ENCODE results near the gene CDC42BPB.

DNA sequence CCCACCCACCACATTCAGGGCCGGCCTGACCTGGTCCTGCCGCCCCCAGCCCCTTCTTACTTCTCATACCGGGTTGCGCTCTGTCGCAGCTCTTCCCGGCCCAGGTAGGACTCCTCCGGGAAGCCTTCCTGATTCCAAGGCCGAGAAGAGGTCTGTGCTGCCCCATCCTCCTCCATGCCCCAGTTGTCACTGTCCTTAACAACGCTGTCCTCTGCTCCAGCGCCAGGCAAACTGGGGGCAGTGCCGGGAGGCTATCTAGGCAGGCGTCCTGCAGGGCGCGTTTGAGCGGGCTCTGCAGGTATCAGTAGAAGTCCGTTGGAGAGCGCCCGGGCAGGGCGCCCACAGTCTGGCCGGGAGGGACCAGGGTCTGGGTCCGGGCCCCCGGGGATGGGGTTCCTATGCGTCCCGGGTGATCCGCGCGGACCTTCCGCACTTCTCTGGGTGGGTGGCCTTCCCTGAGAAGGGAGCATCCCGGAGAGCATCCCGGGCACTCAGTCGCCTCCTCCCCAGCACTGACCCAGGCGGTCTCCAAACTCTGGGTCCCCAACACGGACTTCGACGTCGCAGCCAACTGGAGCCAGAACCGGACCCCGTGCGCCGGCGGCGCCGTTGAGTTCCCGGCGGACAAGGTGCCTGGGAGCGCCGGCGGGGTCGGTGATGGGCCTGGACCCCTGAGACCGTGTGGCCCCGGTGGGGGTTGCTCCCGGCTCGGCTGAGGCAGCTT, 134.0 kb downstream of the CDC42BPB start:
- TF ChIP-seq, protein P1, sequence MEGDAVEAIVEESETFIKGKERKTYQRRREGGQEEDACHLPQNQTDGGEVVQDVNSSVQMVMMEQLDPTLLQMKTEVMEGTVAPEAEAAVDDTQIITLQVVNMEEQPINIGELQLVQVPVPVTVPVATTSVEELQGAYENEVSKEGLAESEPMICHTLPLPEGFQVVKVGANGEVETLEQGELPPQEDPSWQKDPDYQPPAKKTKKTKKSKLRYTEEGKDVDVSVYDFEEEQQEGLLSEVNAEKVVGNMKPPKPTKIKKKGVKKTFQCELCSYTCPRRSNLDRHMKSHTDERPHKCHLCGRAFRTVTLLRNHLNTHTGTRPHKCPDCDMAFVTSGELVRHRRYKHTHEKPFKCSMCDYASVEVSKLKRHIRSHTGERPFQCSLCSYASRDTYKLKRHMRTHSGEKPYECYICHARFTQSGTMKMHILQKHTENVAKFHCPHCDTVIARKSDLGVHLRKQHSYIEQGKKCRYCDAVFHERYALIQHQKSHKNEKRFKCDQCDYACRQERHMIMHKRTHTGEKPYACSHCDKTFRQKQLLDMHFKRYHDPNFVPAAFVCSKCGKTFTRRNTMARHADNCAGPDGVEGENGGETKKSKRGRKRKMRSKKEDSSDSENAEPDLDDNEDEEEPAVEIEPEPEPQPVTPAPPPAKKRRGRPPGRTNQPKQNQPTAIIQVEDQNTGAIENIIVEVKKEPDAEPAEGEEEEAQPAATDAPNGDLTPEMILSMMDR (IDR thresholded peaks at IDR 0.05), result no peak
- TF ChIP-seq POLR2A (IDR thresholded peaks at IDR 0.05) (no peak), POLR2AphosphoS5 (IDR thresholded peaks at IDR 0.05) (no peak)

Measured in upper lobe of left lung (tissue), 4 donors.